Measurements from ENCODE around the gene SORCS2. TPM values are rescaled to one million over a fixed set of nuclear protein-coding genes. Genes with fewer than 3 reads are reported as not detected.

The SORCS2 gene
- total and polyA plus RNA-seq, 12 donors: 0.67 to 15.5 (median 1.3) TPM

GRCh38 chr4:7296661-7297335 lies 104.5 kb downstream of the SORCS2 start:
- Histone ChIP-seq H3K4me1 (replicated peaks in 1 of 2) (no peaks in the 10 kb centered on the region), H3K9me3 (replicated peaks in 1 of 3) (no peaks in the 10 kb centered on the region), H3K27ac (no peak overlapping the region), H3K27me3 (peaks cover 6% of the 10 kb centered on the region), H3K36me3 (replicated peaks in 1 of 2) (no peaks in the 10 kb centered on the region), H3K4me3 (no peak overlapping the region)
- intact Hi-C loops (cut with DNase I): loop anchor here (5.0 kb wide), 1 partner anchor 104 kb away; the partner anchor contains the start of gene SORCS2 (in 2 of the 2)
- WGBS, 4 donors: 82 to 84% (median 83%) methylated on average over 13 to 23 of the region's 23 CpGs
- no peak for DNase-seq
- TF ChIP-seq CTCF (IDR thresholded peaks at IDR 0.05) (no peak), POLR2A (IDR thresholded peaks at IDR 0.05) (no peak)

DNA sequence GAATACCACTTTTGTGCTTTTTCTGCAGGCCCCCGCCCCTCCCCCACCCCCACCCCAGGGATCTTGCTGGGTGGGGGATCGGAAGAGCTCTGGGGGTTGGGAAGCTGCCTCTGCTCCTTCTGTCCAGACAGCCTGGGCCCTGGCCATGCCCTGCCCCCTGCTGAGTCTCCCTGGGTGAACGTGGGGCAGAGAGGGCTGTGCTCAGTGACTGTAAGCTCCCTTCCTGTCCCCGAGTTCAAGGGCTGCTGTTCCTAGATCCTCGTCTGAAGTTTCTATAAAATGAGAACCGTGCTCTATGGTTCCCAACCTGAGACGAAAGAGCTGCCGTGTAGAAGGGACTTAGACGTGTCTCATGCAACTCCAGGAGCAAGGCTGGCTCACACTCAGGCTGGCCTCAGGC lies 105.0 kb downstream of the SORCS2 start:
- H3K36me3 ChIP-seq (replicated peaks in 1 of 2): no peaks in the 10 kb centered on the region
- WGBS, 4 donors: 63 to 81% (median 69%) methylated on average over 8 to 9 of the region's 9 CpGs
- no peaks in the 10 kb centered on the region for H3K9me3 ChIP-seq (replicated peaks in 1 of 3)
- DNase-seq: no peak
- no peak overlapping the region for H3K4me3 ChIP-seq
- H3K27ac ChIP-seq: no peak overlapping the region
- TF ChIP-seq POLR2A (IDR thresholded peaks at IDR 0.05) (no peak), CTCF (IDR thresholded peaks at IDR 0.05) (no peak)
- H3K27me3 ChIP-seq: peaks cover 6% of the 10 kb centered on the region
- no peaks in the 10 kb centered on the region for H3K4me1 ChIP-seq (replicated peaks in 1 of 2)
- intact Hi-C loops (cut with DNase I): loop anchor here (5.0 kb wide), 1 partner anchor 105 kb away; the partner anchor contains the start of gene SORCS2 (in 2 of the 2)

- WGBS, 4 donors: 75 to 85% (median 80%) methylated on average over 4 to 8 of the region's 8 CpGs
- Histone ChIP-seq H3K4me1 (replicated peaks in 1 of 2) (no peaks in the 10 kb centered on the region), H3K27ac (no peak overlapping the region), H3K4me3 (no peak overlapping the region), H3K36me3 (replicated peaks in 1 of 2) (no peaks in the 10 kb centered on the region), H3K9me3 (replicated peaks in 1 of 3) (no peaks in the 10 kb centered on the region), H3K27me3 (peaks cover 6% of the 10 kb centered on the region)
- no peak for TF ChIP-seq POLR2A (IDR thresholded peaks at IDR 0.05)
- TF ChIP-seq CTCF (IDR thresholded peaks at IDR 0.05): no peak
- no peak for DNase-seq
- intact Hi-C loops (cut with DNase I): loop anchor here (5.0 kb wide), 1 partner anchor 106 kb away; the partner anchor contains the start of gene SORCS2 (in 2 of the 2)
Observed at GRCh38 chr4:7297881-7298280, 105.5 kb downstream of the SORCS2 start.

GRCh38 chr4:7298619-7299009 lies 106.3 kb downstream of the SORCS2 start:
- no peak for DNase-seq
- intact Hi-C loops (cut with DNase I): loop anchor here (5.0 kb wide), 1 partner anchor 106 kb away; the partner anchor contains the start of gene SORCS2 (in 2 of the 2)
- Histone ChIP-seq H3K27ac (no peak overlapping the region), H3K9me3 (replicated peaks in 1 of 3) (no peaks in the 10 kb centered on the region), H3K4me1 (replicated peaks in 1 of 2) (no peaks in the 10 kb centered on the region), H3K27me3 (peaks cover 6% of the 10 kb centered on the region), H3K36me3 (replicated peaks in 1 of 2) (no peaks in the 10 kb centered on the region), H3K4me3 (no peak overlapping the region)
- 73 to 96% (median 88%) methylated on average over 3 to 13 of the region's 13 CpGs for WGBS, 4 donors
- no peak for TF ChIP-seq POLR2A (IDR thresholded peaks at IDR 0.05)
- TF ChIP-seq CTCF (IDR thresholded peaks at IDR 0.05): no peak
